Nephron (organoid): Measurements from ENCODE around the gene RAPGEF1.

Experiments
- H3K27ac Mint-ChIP-seq, 3 experiments: 2 replicates each; pipeline ENCODE4 v1.8.0; 2020; ENCODE audit warnings: mixed read lengths in 3 of 3, mild to moderate bottlenecking in 2 of 3, moderate library complexity in 1 of 3
- H3K27me3 Mint-ChIP-seq: 2 replicates; pipeline ENCODE4 v1.8.0; 2021; ENCODE audit warnings: low read depth, mild to moderate bottlenecking, moderate library complexity, mixed read lengths
- H3K36me3 Mint-ChIP-seq: 2 replicates; pipeline ENCODE4 v1.8.0; 2020; ENCODE audit warnings: low read depth, mixed read lengths
- H3K4me1 Mint-ChIP-seq: 2 replicates; pipeline ENCODE4 v1.8.0; 2020; ENCODE audit warnings: mixed read lengths
- H3K4me3 Mint-ChIP-seq, 3 experiments: 2 replicates each; pipeline ENCODE4 v1.8.0; 2020; ENCODE audit warnings: mild to moderate bottlenecking in 3 of 3, mixed read lengths in 3 of 3, moderate library complexity in 2 of 3
- H3K9me3 Mint-ChIP-seq: 2 replicates; pipeline ENCODE4 v1.8.0; 2020; ENCODE audit warnings: mixed read lengths
- TF ChIP-seq, protein P1 (sequence below), 3 experiments: fragments of 200-600 bp; sonication (generic); IDR thresholded peaks; one replicate each; pipeline ENCODE4 v1.5.0; 2021; ENCODE audit warnings: antibody characterized with exemption in 3 of 3; ENCODE audit not compliant: unreplicated experiment in 3 of 3

RAPGEF1 gene

DNA sequence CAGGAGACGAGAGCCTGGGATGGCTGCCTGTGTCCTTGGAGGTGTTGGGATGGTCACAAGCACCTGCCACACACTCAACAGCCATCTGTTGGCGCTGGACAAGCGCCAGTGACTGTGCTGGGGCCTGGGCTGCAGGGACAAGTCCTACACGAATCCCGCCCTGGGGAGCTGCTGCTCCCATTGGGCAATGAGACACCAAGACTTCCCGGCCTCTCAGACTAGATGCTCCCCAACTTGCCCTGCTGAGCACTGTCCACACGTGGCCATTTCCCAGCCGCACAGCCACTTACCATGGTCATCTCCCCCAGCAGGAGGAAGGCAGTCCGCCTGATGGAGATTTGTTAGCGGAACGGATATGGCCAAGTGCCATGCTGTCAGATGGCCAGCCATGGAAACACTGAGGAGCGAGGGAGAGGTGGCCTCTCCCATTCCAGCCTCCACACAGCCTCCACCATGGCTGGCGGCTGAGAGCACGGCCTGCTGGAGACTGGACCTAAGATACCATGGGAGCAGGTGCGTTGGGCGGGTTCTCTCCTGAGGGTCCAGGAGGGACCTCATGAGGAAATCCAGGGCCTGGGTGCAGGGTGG, 150.7 kb downstream of the RAPGEF1 start:
- TF ChIP-seq, protein P1, sequence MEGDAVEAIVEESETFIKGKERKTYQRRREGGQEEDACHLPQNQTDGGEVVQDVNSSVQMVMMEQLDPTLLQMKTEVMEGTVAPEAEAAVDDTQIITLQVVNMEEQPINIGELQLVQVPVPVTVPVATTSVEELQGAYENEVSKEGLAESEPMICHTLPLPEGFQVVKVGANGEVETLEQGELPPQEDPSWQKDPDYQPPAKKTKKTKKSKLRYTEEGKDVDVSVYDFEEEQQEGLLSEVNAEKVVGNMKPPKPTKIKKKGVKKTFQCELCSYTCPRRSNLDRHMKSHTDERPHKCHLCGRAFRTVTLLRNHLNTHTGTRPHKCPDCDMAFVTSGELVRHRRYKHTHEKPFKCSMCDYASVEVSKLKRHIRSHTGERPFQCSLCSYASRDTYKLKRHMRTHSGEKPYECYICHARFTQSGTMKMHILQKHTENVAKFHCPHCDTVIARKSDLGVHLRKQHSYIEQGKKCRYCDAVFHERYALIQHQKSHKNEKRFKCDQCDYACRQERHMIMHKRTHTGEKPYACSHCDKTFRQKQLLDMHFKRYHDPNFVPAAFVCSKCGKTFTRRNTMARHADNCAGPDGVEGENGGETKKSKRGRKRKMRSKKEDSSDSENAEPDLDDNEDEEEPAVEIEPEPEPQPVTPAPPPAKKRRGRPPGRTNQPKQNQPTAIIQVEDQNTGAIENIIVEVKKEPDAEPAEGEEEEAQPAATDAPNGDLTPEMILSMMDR (IDR thresholded peaks at IDR 0.05; ENCODE audit: unreplicated experiment in 3 of 3), result no peak
- Mint-ChIP-seq H3K4me3 (no peak overlapping the region), H3K27me3 (no peaks in the 10 kb centered on the region), H3K9me3 (no peaks in the 10 kb centered on the region), H3K36me3 (peaks cover 34% of the 10 kb centered on the region), H3K27ac (no peak overlapping the region), H3K4me1 (peaks cover 12% of the 10 kb centered on the region)

DNA sequence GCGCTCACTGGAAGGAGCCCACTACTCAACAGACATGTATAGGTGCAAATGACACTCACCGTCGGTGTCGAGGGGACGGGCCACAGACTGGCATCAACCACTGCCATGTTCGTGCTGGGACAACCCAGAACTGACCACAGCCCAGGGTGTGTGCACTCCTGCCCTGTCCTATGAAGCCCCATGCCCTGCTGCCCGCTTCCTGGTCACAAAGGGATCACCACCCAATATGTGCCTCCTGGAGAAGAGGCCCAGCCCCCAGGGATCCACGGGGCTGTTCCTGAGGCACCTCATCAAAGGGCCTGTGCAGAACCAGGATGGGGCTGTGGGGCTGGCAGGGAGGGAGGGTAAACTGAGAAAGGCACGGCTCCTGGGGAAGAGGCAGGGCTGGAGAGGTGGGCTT, 151.5 kb downstream of the RAPGEF1 start:
- peaks cover 12% of the 10 kb centered on the region for H3K4me1 Mint-ChIP-seq
- H3K4me3 Mint-ChIP-seq, result no peak overlapping the region
- TF ChIP-seq, protein P1 (IDR thresholded peaks at IDR 0.05; ENCODE audit: unreplicated experiment in 3 of 3), result no peak
- no peaks in the 10 kb centered on the region for H3K9me3 Mint-ChIP-seq
- no peak overlapping the region for H3K27ac Mint-ChIP-seq
- H3K27me3 Mint-ChIP-seq, result peaks cover 4% of the 10 kb centered on the region
- peaks cover 37% of the 10 kb centered on the region for H3K36me3 Mint-ChIP-seq

DNA sequence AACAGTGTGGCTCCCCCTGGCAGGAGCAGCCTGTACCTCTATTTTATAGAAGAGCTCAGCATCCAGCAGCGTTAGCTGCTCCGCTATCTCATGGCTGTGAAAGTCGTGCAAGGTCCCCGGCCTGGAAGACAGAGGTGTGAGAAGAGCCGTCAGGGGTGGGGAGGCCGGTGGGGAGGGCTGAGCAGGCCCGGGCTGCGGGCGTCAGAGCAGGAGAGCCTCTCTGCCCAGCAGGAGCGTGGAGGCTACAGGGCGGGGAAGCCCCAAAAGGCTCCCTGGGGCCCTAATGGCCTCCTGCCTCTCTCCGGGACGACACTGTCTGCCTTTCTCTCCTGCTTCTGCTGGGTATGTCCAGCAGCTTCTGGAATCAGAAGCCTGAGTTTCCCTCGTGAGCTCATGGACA, 152.0 kb downstream of the RAPGEF1 start:
- Mint-ChIP-seq H3K27ac (no peak overlapping the region), H3K36me3 (peaks cover 37% of the 10 kb centered on the region), H3K4me1 (peaks cover 12% of the 10 kb centered on the region), H3K27me3 (peaks cover 4% of the 10 kb centered on the region), H3K9me3 (no peaks in the 10 kb centered on the region), H3K4me3 (no peak overlapping the region)
- TF ChIP-seq, protein P1 (IDR thresholded peaks at IDR 0.05; ENCODE audit: unreplicated experiment in 3 of 3), result no peak

DNA sequence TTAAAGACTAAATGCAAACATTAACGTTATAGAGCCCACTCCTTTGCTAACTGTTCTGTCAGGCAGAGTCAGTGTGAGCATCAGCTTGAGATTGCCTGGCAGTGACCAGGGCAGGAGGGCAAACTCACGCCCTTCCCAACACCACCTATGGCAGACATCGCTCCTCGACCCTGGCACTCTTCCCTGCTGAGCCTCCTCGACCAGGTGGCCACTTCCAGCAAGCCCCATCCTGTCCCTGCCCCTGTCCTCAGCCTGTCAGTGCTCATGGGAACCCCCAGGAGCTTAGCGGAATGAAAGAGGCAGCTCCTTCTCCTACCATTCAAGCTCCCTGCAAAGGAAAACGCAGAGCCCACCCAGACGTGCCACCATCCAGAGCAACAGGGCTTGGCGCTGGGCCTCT, 152.5 kb downstream of the RAPGEF1 start:
- no peaks in the 10 kb centered on the region for H3K9me3 Mint-ChIP-seq
- no peak overlapping the region for H3K4me3 Mint-ChIP-seq
- TF ChIP-seq, protein P1 (IDR thresholded peaks at IDR 0.05; ENCODE audit: unreplicated experiment in 3 of 3), result no peak
- peaks cover 12% of the 10 kb centered on the region for H3K4me1 Mint-ChIP-seq
- H3K27me3 Mint-ChIP-seq, result peaks cover 4% of the 10 kb centered on the region
- H3K36me3 Mint-ChIP-seq, result peaks cover 37% of the 10 kb centered on the region
- no peak overlapping the region for H3K27ac Mint-ChIP-seq

DNA sequence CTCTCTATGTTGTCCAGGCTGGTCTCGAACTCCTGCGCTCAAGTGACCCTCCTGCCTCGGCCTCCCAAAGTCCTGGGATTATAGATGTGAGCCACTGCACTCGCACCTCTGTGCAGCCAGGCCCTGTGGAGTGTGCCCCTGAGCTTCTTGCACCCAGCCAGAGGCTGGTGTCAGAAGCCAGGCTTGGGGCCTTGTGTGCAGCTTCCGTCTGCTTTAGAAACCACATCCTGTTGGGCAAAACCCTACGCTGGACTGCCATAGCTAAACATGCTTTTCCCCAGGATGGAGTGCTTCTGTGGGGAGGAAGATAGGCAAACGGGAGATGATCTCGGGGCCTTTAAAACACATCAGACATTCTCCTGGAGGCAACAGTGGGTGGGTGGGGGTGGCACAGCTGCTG, 154.5 kb downstream of the RAPGEF1 start:
- Mint-ChIP-seq H3K36me3 (peaks cover 38% of the 10 kb centered on the region), H3K9me3 (no peaks in the 10 kb centered on the region), H3K27me3 (peaks cover 4% of the 10 kb centered on the region), H3K27ac (no peak overlapping the region), H3K4me3 (no peak overlapping the region), H3K4me1 (no peaks in the 10 kb centered on the region)
- TF ChIP-seq, protein P1 (IDR thresholded peaks at IDR 0.05; ENCODE audit: unreplicated experiment in 3 of 3), result no peak

DNA sequence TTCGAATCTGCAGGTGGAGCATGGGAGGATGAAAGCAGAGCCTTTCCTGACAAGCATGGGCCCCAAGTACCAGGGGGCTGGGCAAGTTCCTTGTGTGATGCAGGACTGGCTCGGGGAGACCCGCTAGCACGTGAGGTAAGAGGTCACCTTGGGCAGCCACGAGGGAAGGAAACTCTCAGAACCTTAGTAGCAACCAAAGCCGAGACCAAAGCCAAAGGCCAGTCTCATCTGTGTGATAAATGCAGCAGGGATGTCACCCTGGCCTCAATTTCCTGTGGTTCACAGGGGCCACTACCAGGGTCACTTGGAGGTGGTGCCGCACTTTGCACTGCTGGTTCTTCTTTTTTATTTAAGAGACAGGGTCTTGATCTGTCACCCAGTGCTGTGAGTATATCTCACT, 155.0 kb downstream of the RAPGEF1 start:
- Mint-ChIP-seq H3K4me1 (no peaks in the 10 kb centered on the region), H3K4me3 (no peak overlapping the region), H3K27ac (no peak overlapping the region), H3K9me3 (no peaks in the 10 kb centered on the region), H3K36me3 (peaks cover 39% of the 10 kb centered on the region), H3K27me3 (peaks cover 4% of the 10 kb centered on the region)
- TF ChIP-seq, protein P1 (IDR thresholded peaks at IDR 0.05; ENCODE audit: unreplicated experiment in 3 of 3), result no peak
